Keratinocyte (primary cell): ENCODE data around the gene DTYMK. TPM values are rescaled to one million over a fixed set of nuclear protein-coding genes. Genes with fewer than 3 reads are reported as not detected.
A peak's percentile ranks its signal among the peaks of the same experiment; 100 is the strongest.

ENCODE experiments used
- DNase-seq: peaks from one replicate; pipeline ENCODE4 v3.0.0-alpha.2; 2011; ENCODE audit warnings: low read depth, missing footprints, low spot score
- FAIRE-seq: peaks from 2 replicates; lab custom pipeline; 2011; peaks lifted over from hg19 to GRCh38; lab: Jason Lieb, UNC
- H2AFZ ChIP-seq: 2 replicates; pipeline ENCODE4 v1.6.0; 2012; ENCODE audit warnings: low read length, control low read depth, inconsistent platforms; ENCODE audit not compliant: control insufficient read depth
- H3K27ac ChIP-seq: 2 replicates; pipeline ENCODE4 v1.5.1; 2011; ENCODE audit warnings: low read length; ENCODE audit not compliant: control insufficient read depth, insufficient read depth
- H3K27me3 ChIP-seq: 3 replicates; pipeline ENCODE4 v1.6.0; 2011; ENCODE audit warnings: low read length; ENCODE audit not compliant: control insufficient read depth, insufficient read depth; ENCODE audit errors: extremely low read depth
- H3K36me3 ChIP-seq, 2 experiments: 2 replicates in 1 of 2; 3 replicates in 1 of 2; pipeline ENCODE4 v1.5.1; 2011; ENCODE audit warnings: low read length in 2 of 2, mild to moderate bottlenecking in 1 of 2; ENCODE audit not compliant: control insufficient read depth in 2 of 2, insufficient read depth in 2 of 2; ENCODE audit errors: extremely low read depth in 1 of 2
- H3K4me1 ChIP-seq: 3 replicates; pipeline ENCODE4 v1.5.1; 2011; ENCODE audit warnings: low read length; ENCODE audit not compliant: control insufficient read depth, insufficient read depth; ENCODE audit errors: extremely low read depth
- H3K4me2 ChIP-seq: 3 replicates; pipeline ENCODE4 v1.6.0; 2011; ENCODE audit warnings: low read depth, low read length; ENCODE audit not compliant: control insufficient read depth, insufficient read depth; ENCODE audit errors: extremely low read depth
- H3K4me3 ChIP-seq, 3 experiments: fragments of 200-600 bp in 1 of 3; sonication (generic) in 1 of 3; 2 replicates in 2 of 3; 3 replicates in 1 of 3; pipeline ENCODE4 v1.5.1; 2011 to 2016; ENCODE audit warnings: low read length in 3 of 3, mild to moderate bottlenecking in 3 of 3, control low read depth in 2 of 3, inconsistent platforms in 1 of 3, low read depth in 1 of 3, mixed read lengths in 1 of 3, mixed run types in 1 of 3, moderate library complexity in 1 of 3; ENCODE audit not compliant: control insufficient read depth in 2 of 3, insufficient read depth in 2 of 3; ENCODE audit errors: extremely low read depth in 1 of 3
- H3K79me2 ChIP-seq: 2 replicates; pipeline ENCODE4 v1.6.0; 2012; ENCODE audit warnings: low read length; ENCODE audit not compliant: control insufficient read depth, insufficient read depth
- H3K9ac ChIP-seq: 3 replicates; pipeline ENCODE4 v1.6.0; 2011; ENCODE audit warnings: low read length; ENCODE audit not compliant: control insufficient read depth, insufficient read depth; ENCODE audit errors: extremely low read depth
- H3K9me1 ChIP-seq: 3 replicates; pipeline ENCODE4 v1.6.0; 2011; ENCODE audit warnings: low read length; ENCODE audit not compliant: control insufficient read depth, insufficient read depth; ENCODE audit errors: extremely low read depth
- H3K9me3 ChIP-seq: 2 replicates; pipeline ENCODE4 v1.5.1; 2012; ENCODE audit warnings: low read depth, low read length; ENCODE audit not compliant: control insufficient read depth
- H4K20me1 ChIP-seq: 3 replicates; pipeline ENCODE4 v1.6.0; 2011; ENCODE audit warnings: low read length; ENCODE audit not compliant: control insufficient read depth, insufficient read depth; ENCODE audit errors: extremely low read depth
- EZH2 ChIP-seq: IDR thresholded peaks from one replicate; pipeline ENCODE4 v1.6.1; 2012; ENCODE audit warnings: inconsistent platforms, mild to moderate bottlenecking, low read length, moderate library complexity
- dilution Hi-C: fragments of 300-500 bp; cut with MboI; formaldehyde crosslinking; loops from one replicate; pipeline ENCODE4 v1.7.0; 2020; ENCODE audit warnings: low sequenced_read_pairs; ENCODE audit not compliant: extremely low pct_ligation_motif_present
- polyA minus RNA-seq, 3 experiments: library from RNA; depleted of rRNA, polyadenylated mRNA; stranded (reverse); fragments of >200 nt; gene quantifications; 1 replicate in 1 of 3; 2 replicates in 1 of 3; 3 replicates in 1 of 3; pipeline ENCODE4 v1.2.3, GENCODE V29; 2011
- polyA plus RNA-seq, 5 experiments: library from polyadenylated mRNA; depleted of rRNA in 3 of 5; stranded (reverse) in 3 of 5; stranded (forward) in 1 of 5; unstranded in 1 of 5; fragments of >200 nt; gene quantifications; 1 replicate in 1 of 5; 2 replicates in 3 of 5; 3 replicates in 1 of 5; pipeline versions ENCODE4 v1.2.1 to v1.2.3, GENCODE V29; 2011 to 2012; ENCODE audit warnings: missing spikeins in 2 of 5, low read depth in 1 of 5, low replicate concordance in 1 of 5
- TF ChIP-seq, protein P1 (sequence below), 3 experiments: IDR thresholded peaks in 1 of 3; conservative IDR thresholded peaks in 1 of 3; optimal IDR thresholded peaks in 1 of 3; 2 replicates in 2 of 3; 3 replicates in 1 of 3; pipeline versions ENCODE3 to v1.5.1; 2011; ENCODE audit warnings: low read length in 3 of 3, mild to moderate bottlenecking in 3 of 3, moderate library complexity in 2 of 3, control low read depth in 1 of 3, inconsistent platforms in 1 of 3; ENCODE audit not compliant: insufficient read depth in 2 of 3; ENCODE audit errors: extremely low read depth in 1 of 3

The DTYMK gene, protein sequence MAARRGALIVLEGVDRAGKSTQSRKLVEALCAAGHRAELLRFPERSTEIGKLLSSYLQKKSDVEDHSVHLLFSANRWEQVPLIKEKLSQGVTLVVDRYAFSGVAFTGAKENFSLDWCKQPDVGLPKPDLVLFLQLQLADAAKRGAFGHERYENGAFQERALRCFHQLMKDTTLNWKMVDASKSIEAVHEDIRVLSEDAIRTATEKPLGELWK
- 19.4 to 32.1 TPM (median 31.6 TPM) in 3 replicates for polyA plus RNA-seq
- polyA plus RNA-seq (2011; ENCODE audit: low read depth): 25.3 TPM
- polyA plus RNA-seq (2011; cell fraction: cytosol; rRNA removed): 16.7 and 23.1 TPM in 2 replicates
- polyA plus RNA-seq (2011; cell fraction: nucleus; rRNA removed): 15.3 and 18.7 TPM in 2 replicates
- 13.2 and 32.3 TPM in 2 replicates for polyA plus RNA-seq (2012; ENCODE audit: low replicate concordance)
- 8.7 to 24.7 TPM (median 11.0 TPM) in 3 replicates for polyA minus RNA-seq
- 12.5 TPM for polyA minus RNA-seq (2011; cell fraction: cytosol; rRNA and poly(A)+ RNA removed)
- polyA minus RNA-seq (2011; cell fraction: nucleus; rRNA and poly(A)+ RNA removed): 5.5 and 6.1 TPM in 2 replicates

DNA sequence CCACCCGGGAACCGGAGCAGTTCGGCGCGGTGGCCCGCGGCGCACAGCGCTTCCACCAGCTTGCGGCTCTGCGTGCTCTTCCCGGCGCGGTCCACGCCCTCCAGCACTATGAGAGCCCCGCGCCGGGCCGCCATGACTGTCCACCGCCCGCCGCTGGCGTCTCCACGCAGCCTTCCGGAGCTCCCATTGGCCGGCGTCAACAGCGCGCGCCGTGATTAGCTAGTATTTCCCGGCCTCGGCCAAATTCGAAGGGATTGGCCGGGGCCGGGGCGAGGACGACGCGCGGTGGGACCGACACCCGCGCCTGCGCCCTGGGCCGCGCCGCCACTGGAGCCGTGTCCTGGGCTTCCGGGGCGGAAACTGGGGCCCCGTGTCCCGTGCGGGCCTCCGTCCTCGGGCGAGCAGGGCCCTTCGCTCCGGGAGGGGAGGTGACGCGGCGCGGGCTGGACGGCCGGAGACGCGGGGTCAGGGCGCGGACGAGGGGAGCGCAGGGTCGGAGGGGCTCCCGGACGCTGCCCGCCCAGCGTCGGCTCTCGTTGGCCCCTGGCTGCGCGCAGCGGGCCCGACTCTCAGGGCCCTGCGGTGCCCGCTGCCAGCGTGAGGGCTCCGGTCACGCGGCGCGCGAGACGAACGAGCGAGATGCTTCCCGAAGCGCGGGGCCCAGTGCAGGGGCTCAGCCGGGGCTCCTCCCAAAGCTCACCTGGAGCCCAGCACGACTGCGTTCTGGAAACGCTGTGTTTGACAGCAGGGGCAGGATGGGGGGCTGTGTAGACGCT lies at the start of gene DTYMK:
TSS of gene DTYMK (minus strand) at position 166 of the 776 bp plus-strand sequence. CDS start at position 134, 32 bp downstream.
- Histone ChIP-seq H3K9ac (peak within 1 kb of the TSS; percentile 98), H3K4me2 (peak within 1 kb of the TSS; percentile 83), H3K79me2 (peaks cover 38% of the 10 kb centered on the region), H3K36me3 (peaks cover 5 to 21% of the 10 kb centered on the region in 2 experiments), H3K27ac (peak within 1 kb of the TSS; percentile 89), H4K20me1 (no peaks in the 10 kb centered on the region), H3K27me3 (no peaks in the 10 kb centered on the region), H3K9me1 (peaks cover 2% of the 10 kb centered on the region), H2AFZ (peak within 1 kb of the TSS; percentile 84), H3K4me3 (peak within 1 kb of the TSS; percentile 83 to 94 (median 91)), H3K9me3 (no peaks in the 10 kb centered on the region), H3K4me1 (peaks cover 10% of the 10 kb centered on the region)
- dilution Hi-C loops: no loop called here
- peak; percentile 32 for DNase-seq
- FAIRE-seq: no peak
- no peak for TF ChIP-seq EZH2
- TF ChIP-seq, protein P1, sequence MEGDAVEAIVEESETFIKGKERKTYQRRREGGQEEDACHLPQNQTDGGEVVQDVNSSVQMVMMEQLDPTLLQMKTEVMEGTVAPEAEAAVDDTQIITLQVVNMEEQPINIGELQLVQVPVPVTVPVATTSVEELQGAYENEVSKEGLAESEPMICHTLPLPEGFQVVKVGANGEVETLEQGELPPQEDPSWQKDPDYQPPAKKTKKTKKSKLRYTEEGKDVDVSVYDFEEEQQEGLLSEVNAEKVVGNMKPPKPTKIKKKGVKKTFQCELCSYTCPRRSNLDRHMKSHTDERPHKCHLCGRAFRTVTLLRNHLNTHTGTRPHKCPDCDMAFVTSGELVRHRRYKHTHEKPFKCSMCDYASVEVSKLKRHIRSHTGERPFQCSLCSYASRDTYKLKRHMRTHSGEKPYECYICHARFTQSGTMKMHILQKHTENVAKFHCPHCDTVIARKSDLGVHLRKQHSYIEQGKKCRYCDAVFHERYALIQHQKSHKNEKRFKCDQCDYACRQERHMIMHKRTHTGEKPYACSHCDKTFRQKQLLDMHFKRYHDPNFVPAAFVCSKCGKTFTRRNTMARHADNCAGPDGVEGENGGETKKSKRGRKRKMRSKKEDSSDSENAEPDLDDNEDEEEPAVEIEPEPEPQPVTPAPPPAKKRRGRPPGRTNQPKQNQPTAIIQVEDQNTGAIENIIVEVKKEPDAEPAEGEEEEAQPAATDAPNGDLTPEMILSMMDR (optimal IDR thresholded peaks at IDR 0.05 in 1 of 3, IDR thresholded peaks at IDR 0.05 in 1 of 3, conservative IDR thresholded peaks at IDR 0.05 in 1 of 3; ENCODE audit: extremely low read depth in 1 of 3, insufficient read depth in 2 of 3, low read length in 3 of 3): no peak

DNA sequence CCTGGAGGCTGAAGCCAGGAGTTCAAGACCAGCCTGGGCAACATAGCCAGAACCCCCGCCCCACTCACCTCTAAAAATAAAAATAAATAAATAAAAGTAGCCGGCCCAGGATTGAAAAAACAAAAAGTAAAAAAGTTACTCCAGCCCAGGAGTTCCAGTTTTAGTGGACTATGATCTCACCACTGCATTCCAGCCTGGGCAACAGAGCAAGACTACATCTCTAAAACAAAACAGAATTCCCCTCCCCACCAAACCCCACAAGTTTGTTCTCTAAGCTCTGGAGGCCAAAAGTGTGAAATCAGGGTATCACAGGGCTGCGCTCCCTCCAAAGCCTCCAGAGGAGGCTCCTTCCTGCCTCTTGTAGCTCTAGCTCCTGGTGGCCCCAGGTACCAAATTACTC lies 49.5 kb upstream of the DTYMK start:
- H3K27ac ChIP-seq: no peak overlapping the region
- H4K20me1 ChIP-seq: no peaks in the 10 kb centered on the region
- FAIRE-seq (no peak), DNase-seq (no peak)
- H3K36me3 ChIP-seq: no peaks in the 10 kb centered on the region
- H2AFZ ChIP-seq: no peak overlapping the region
- no peaks in the 10 kb centered on the region for H3K27me3 ChIP-seq
- H3K9ac ChIP-seq: no peak overlapping the region
- dilution Hi-C loops: no loop called here
- no peaks in the 10 kb centered on the region for H3K79me2 ChIP-seq
- no peak for TF ChIP-seq EZH2
- TF ChIP-seq, protein P1 (optimal IDR thresholded peaks at IDR 0.05 in 1 of 3, IDR thresholded peaks at IDR 0.05 in 1 of 3, conservative IDR thresholded peaks at IDR 0.05 in 1 of 3; ENCODE audit: extremely low read depth in 1 of 3, insufficient read depth in 2 of 3, low read length in 3 of 3): no peak
- no peaks in the 10 kb centered on the region for H3K9me3 ChIP-seq
- peaks cover 24% of the 10 kb centered on the region for H3K4me1 ChIP-seq
- peaks cover 2% of the 10 kb centered on the region for H3K9me1 ChIP-seq
- H3K4me3 ChIP-seq: no peak overlapping the region
- H3K4me2 ChIP-seq: no peak overlapping the region
